HG02870 (cell line): ENCODE measurements around the gene SERPINB10.
"Not testable (repeated sequence)": the region's sequence is repeated elsewhere in the genome, so short reads cannot be mapped to it uniquely, and the experiment has no call there.

Experiments
- ATAC-seq: cut with Tn5 transposase; IDR thresholded peaks from one replicate; pipeline ENCODE4 v1.9.1; 2021; ENCODE audit warnings: mild to moderate bottlenecking, moderate library complexity; ENCODE audit not compliant: unreplicated experiment

The SERPINB10 gene

GRCh38 chr18:63940543-63941050, 32.8 kb downstream of the SERPINB10 start:
- ATAC-seq = not testable (repeated sequence)

- ATAC-seq = no peak
These were observed 39.5 kb downstream of the SERPINB10 start for GRCh38 chr18:63947051-63947790.

GRCh38 chr18:63949068-63949737, 41.4 kb downstream of the SERPINB10 start, which contains the start of gene HMSD:
Gene HMSD (plus strand): TSS chr18:63949301. CDS start chr18:63953456, 4,155 bp downstream.
- ATAC-seq = peak; percentile 74

- ATAC-seq = peak; percentile 57
These were observed 43.5 kb downstream of the SERPINB10 start for GRCh38 chr18:63951302-63951705.

- no peak for ATAC-seq
These were observed 46.1 kb downstream of the SERPINB10 start for GRCh38 chr18:63953811-63954210.

- ATAC-seq = no peak
These were observed 49.0 kb downstream of the SERPINB10 start for GRCh38 chr18:63956755-63957154.

- no peak for ATAC-seq
These were observed 53.1 kb downstream of the SERPINB10 start for GRCh38 chr18:63960891-63961290.

GRCh38 chr18:63961435-63961980, 53.8 kb downstream of the SERPINB10 start:
- no peak for ATAC-seq

- no peak for ATAC-seq
These were observed 54.4 kb downstream of the SERPINB10 start for GRCh38 chr18:63962137-63962536.

GRCh38 chr18:63963615-63964256, 56.0 kb downstream of the SERPINB10 start:
- peak; percentile 79 for ATAC-seq

- no peak for ATAC-seq
These were observed 57.1 kb downstream of the SERPINB10 start for GRCh38 chr18:63964908-63965307.

GRCh38 chr18:63965716-63966330, 58.1 kb downstream of the SERPINB10 start:
- no peak for ATAC-seq

- ATAC-seq = peak; percentile 95
These were observed 62.4 kb downstream of the SERPINB10 start, which contains the start of gene SERPINB8 for GRCh38 chr18:63969942-63970808. Gene SERPINB8 (plus strand): TSS chr18:63970081. CDS start chr18:63978309, 8,228 bp downstream.

- peak; percentile 0 for ATAC-seq
These were observed 63.0 kb downstream of the SERPINB10 start for GRCh38 chr18:63970809-63971205.

GRCh38 chr18:63971320-63972001, 63.7 kb downstream of the SERPINB10 start:
- no peak for ATAC-seq

- ATAC-seq = no peak
These were observed 64.2 kb downstream of the SERPINB10 start for GRCh38 chr18:63972002-63972376.

GRCh38 chr18:63974991-63975390, 67.2 kb downstream of the SERPINB10 start:
- ATAC-seq = no peak

GRCh38 chr18:63975628-63976027, 67.9 kb downstream of the SERPINB10 start:
- peak; percentile 43 for ATAC-seq

GRCh38 chr18:63977040-63977439, 69.3 kb downstream of the SERPINB10 start:
- no peak for ATAC-seq
